HEK293 (cell line): ENCODE results near the gene OR4D11.

Experiments
- GLI2 ChIP-seq: fragments of 450-650 bp; formaldehyde crosslinking; IDR thresholded peaks from 2 replicates; pipeline ENCODE4; 2017; ENCODE audit warnings: missing biosample characterization, missing genetic modification characterization, low read depth, borderline replicate concordance
- SP3 ChIP-seq: fragments of 450-650 bp; formaldehyde crosslinking; IDR thresholded peaks from 2 replicates; pipeline ENCODE4 v1.5.1; 2016; ENCODE audit warnings: missing biosample characterization, missing genetic modification characterization
- ZBTB1 ChIP-seq: fragments of 450-650 bp; formaldehyde crosslinking; IDR thresholded peaks from 2 replicates; pipeline ENCODE4 v1.5.1; 2016; ENCODE audit warnings: missing biosample characterization, missing genetic modification characterization
- ZNF202 ChIP-seq: fragments of 450-650 bp; formaldehyde crosslinking; IDR thresholded peaks from 2 replicates; pipeline ENCODE4 v1.5.1; 2016; ENCODE audit warnings: missing biosample characterization, missing genetic modification characterization, borderline replicate concordance
- ZNF223 ChIP-seq: fragments of 450-650 bp; formaldehyde crosslinking; IDR thresholded peaks from 2 replicates; pipeline ENCODE4 v1.5.1; 2016; ENCODE audit warnings: missing biosample characterization, missing genetic modification characterization
- ZNF23 ChIP-seq: fragments of 450-650 bp; formaldehyde crosslinking; IDR thresholded peaks from 2 replicates; pipeline ENCODE4 v1.5.1; 2016; ENCODE audit warnings: missing biosample characterization, missing genetic modification characterization, borderline replicate concordance
- ZNF266 ChIP-seq: fragments of 450-650 bp; formaldehyde crosslinking; IDR thresholded peaks from 2 replicates; pipeline ENCODE4 v1.5.1; 2016; ENCODE audit warnings: missing biosample characterization, missing genetic modification characterization, low read depth
- ZNF335 ChIP-seq: fragments of 450-650 bp; formaldehyde crosslinking; conservative IDR thresholded peaks from 2 replicates; pipeline ENCODE4 v1.5.1; 2016; ENCODE audit warnings: missing biosample characterization, missing genetic modification characterization
- ZNF433 ChIP-seq: fragments of 450-650 bp; formaldehyde crosslinking; IDR thresholded peaks from 2 replicates; pipeline ENCODE4 v1.5.1; 2016; ENCODE audit warnings: missing biosample characterization, missing genetic modification characterization, low read depth
- ZNF514 ChIP-seq: fragments of 450-650 bp; formaldehyde crosslinking; IDR thresholded peaks from 2 replicates; pipeline ENCODE4 v1.5.1; 2016; ENCODE audit warnings: missing biosample characterization, missing genetic modification characterization
- ZNF585B ChIP-seq: fragments of 450-650 bp; formaldehyde crosslinking; IDR thresholded peaks from 2 replicates; pipeline ENCODE4 v1.5.1; 2016; ENCODE audit warnings: missing biosample characterization, missing genetic modification characterization
- ZNF621 ChIP-seq: fragments of 450-650 bp; formaldehyde crosslinking; IDR thresholded peaks from 2 replicates; pipeline ENCODE4 v1.5.1; 2017; ENCODE audit warnings: missing biosample characterization, missing genetic modification characterization
- ZNF623 ChIP-seq: fragments of 450-650 bp; formaldehyde crosslinking; IDR thresholded peaks from 2 replicates; pipeline ENCODE4 v1.5.1; 2016; ENCODE audit warnings: missing biosample characterization, missing genetic modification characterization
- ZNF660 ChIP-seq: fragments of 450-650 bp; IDR thresholded peaks from 2 replicates; pipeline ENCODE4 v1.5.1; 2018; ENCODE audit warnings: missing biosample characterization, mild to moderate bottlenecking, missing genetic modification characterization
- ZNF670 ChIP-seq: fragments of 450-650 bp; formaldehyde crosslinking; IDR thresholded peaks from 2 replicates; pipeline ENCODE4 v1.5.1; 2016; ENCODE audit warnings: missing biosample characterization, missing genetic modification characterization, low read depth
- ZNF701 ChIP-seq: fragments of 450-650 bp; formaldehyde crosslinking; IDR thresholded peaks from 2 replicates; pipeline ENCODE4 v1.5.1; 2016; ENCODE audit warnings: missing biosample characterization, missing genetic modification characterization
- ZNF747 ChIP-seq: fragments of 450-650 bp; formaldehyde crosslinking; IDR thresholded peaks from 2 replicates; pipeline ENCODE4 v1.5.1; 2016; ENCODE audit warnings: missing biosample characterization, missing genetic modification characterization
- ZXDB ChIP-seq: fragments of 450-650 bp; formaldehyde crosslinking; IDR thresholded peaks from 2 replicates; pipeline ENCODE4 v1.5.1; 2016; ENCODE audit warnings: missing biosample characterization, missing genetic modification characterization
- TF ChIP-seq, protein P1 (sequence below): fragments of 450-650 bp; formaldehyde crosslinking; IDR thresholded peaks from 2 replicates; pipeline ENCODE4 v1.5.1; 2016; ENCODE audit warnings: missing biosample characterization, missing genetic modification characterization
- TF ChIP-seq, protein P2 (sequence below): fragments of 450-650 bp; formaldehyde crosslinking; IDR thresholded peaks from 2 replicates; pipeline ENCODE4 v1.5.1; 2016; ENCODE audit warnings: missing biosample characterization, missing genetic modification characterization
- TF ChIP-seq, protein P3 (sequence below): fragments of 450-650 bp; formaldehyde crosslinking; IDR thresholded peaks from 2 replicates; pipeline ENCODE4 v1.5.1; 2016; ENCODE audit warnings: missing biosample characterization, missing genetic modification characterization
- TF ChIP-seq, protein P4 (sequence below): fragments of 450-650 bp; formaldehyde crosslinking; IDR thresholded peaks from 2 replicates; pipeline ENCODE4 v1.5.1; 2016; ENCODE audit warnings: missing biosample characterization, missing genetic modification characterization
- TF ChIP-seq, protein P5 (sequence below): fragments of 450-650 bp; formaldehyde crosslinking; IDR thresholded peaks from 2 replicates; pipeline ENCODE4 v1.5.1; 2016; ENCODE audit warnings: missing biosample characterization, missing genetic modification characterization
- TF ChIP-seq, protein P6 (sequence below): fragments of 450-650 bp; formaldehyde crosslinking; IDR thresholded peaks from 2 replicates; pipeline ENCODE4 v1.5.1; 2016; ENCODE audit warnings: missing biosample characterization, missing genetic modification characterization
- TF ChIP-seq, protein P7 (sequence below): fragments of 450-650 bp; formaldehyde crosslinking; IDR thresholded peaks from 2 replicates; pipeline ENCODE4 v1.5.1; 2016; ENCODE audit warnings: missing biosample characterization, missing genetic modification characterization

Gene OR4D11

DNA sequence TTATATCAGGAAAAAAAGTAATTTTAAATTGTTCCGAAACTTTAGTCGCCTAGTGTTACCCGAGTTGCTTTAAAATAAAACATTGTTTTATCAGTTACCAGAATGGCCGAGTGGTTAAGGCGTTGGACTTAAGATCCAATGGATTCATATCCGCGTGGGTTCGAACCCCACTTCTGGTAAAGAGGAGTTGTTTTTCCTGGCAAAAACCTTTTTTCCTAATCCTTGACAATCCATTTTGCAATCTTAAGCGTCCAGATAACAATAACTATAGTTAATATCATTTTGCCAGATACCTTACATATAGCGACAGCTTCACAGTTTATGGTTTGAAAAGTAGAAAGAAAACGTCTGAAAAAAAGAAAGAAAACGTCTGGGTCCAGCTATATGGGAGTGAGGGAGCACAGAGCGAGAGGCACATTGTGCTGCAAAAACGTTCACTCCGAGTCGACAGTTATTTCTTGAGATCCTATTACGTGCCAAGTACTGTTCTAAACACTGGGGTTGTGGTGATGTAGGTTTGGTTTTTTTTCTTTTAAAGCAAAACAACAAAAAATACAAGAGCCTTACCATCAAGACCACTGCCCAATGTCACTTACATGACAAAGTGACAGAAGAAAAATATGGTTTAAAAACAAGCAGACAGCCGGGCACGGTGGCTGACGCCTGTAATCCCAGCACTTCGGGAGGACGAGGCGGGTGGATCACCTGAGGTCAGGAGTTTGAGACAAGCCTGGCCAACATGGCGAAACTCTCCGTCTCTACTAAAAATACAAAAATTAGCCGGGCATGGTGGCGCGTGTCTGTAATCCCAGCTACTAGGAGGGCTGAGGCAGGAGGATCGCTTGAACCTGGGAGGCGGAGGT, 48.5 kb downstream of the OR4D11 start (continued):
- TF ChIP-seq, protein P1, sequence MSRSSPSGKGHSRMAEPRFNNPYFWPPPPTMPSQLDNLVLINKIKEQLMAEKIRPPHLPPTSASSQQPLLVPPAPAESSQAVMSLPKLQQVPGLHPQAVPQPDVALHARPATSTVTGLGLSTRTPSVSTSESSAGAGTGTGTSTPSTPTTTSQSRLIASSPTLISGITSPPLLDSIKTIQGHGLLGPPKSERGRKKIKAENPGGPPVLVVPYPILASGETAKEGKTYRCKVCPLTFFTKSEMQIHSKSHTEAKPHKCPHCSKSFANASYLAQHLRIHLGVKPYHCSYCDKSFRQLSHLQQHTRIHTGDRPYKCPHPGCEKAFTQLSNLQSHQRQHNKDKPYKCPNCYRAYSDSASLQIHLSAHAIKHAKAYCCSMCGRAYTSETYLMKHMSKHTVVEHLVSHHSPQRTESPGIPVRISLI (tag by site-specific recombination), result 0 out of 2 replicates have a peak, but pooled peaks have one; percentile 30
- no peak for TF ChIP-seq ZNF670 (tag by site-specific recombination)
- TF ChIP-seq, protein P2, sequence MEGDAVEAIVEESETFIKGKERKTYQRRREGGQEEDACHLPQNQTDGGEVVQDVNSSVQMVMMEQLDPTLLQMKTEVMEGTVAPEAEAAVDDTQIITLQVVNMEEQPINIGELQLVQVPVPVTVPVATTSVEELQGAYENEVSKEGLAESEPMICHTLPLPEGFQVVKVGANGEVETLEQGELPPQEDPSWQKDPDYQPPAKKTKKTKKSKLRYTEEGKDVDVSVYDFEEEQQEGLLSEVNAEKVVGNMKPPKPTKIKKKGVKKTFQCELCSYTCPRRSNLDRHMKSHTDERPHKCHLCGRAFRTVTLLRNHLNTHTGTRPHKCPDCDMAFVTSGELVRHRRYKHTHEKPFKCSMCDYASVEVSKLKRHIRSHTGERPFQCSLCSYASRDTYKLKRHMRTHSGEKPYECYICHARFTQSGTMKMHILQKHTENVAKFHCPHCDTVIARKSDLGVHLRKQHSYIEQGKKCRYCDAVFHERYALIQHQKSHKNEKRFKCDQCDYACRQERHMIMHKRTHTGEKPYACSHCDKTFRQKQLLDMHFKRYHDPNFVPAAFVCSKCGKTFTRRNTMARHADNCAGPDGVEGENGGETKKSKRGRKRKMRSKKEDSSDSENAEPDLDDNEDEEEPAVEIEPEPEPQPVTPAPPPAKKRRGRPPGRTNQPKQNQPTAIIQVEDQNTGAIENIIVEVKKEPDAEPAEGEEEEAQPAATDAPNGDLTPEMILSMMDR (tag by site-specific recombination), result no peak
- no peak for TF ChIP-seq ZNF266
- no peak for TF ChIP-seq ZNF623 (tag by site-specific recombination)
- no peak for TF ChIP-seq ZBTB1
- TF ChIP-seq ZNF585B (tag by site-specific recombination), result no peak
- TF ChIP-seq GLI2 (tag by site-specific recombination), result no peak
- no peak for TF ChIP-seq ZNF514 (tag by site-specific recombination)
- no peak for TF ChIP-seq ZNF433 (tag by site-specific recombination)
- no peak for TF ChIP-seq ZNF701 (tag by site-specific recombination)
- TF ChIP-seq, protein P3, sequence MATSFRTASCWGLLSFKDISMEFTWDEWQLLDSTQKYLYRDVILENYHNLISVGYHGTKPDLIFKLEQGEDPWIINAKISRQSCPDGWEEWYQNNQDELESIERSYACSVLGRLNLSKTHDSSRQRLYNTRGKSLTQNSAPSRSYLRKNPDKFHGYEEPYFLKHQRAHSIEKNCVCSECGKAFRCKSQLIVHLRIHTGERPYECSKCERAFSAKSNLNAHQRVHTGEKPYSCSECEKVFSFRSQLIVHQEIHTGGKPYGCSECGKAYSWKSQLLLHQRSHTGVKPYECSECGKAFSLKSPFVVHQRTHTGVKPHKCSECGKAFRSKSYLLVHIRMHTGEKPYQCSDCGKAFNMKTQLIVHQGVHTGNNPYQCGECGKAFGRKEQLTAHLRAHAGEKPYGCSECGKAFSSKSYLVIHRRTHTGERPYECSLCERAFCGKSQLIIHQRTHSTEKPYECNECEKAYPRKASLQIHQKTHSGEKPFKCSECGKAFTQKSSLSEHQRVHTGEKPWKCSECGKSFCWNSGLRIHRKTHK (tag by site-specific recombination), result no peak
- no peak for TF ChIP-seq SP3 (tag by site-specific recombination)
- no peak for TF ChIP-seq ZNF747 (tag by site-specific recombination)
- TF ChIP-seq ZNF202 (tag by site-specific recombination), result no peak
- TF ChIP-seq, protein P4, sequence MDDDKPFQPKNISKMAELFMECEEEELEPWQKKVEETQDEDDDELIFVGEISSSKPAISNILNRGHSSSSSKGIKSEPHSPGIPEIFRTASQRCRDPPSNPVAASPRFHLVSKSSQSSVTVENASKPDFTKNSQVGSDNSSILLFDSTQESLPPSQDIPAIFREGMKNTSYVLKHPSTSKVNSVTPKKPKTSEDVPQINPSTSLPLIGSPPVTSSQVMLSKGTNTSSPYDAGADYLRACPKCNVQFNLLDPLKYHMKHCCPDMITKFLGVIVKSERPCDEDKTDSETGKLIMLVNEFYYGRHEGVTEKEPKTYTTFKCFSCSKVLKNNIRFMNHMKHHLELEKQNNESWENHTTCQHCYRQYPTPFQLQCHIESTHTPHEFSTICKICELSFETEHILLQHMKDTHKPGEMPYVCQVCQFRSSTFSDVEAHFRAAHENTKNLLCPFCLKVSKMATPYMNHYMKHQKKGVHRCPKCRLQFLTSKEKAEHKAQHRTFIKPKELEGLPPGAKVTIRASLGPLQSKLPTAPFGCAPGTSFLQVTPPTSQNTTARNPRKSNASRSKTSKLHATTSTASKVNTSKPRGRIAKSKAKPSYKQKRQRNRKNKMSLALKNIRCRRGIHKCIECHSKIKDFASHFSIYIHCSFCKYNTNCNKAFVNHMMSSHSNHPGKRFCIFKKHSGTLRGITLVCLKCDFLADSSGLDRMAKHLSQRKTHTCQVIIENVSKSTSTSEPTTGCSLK (tag by site-specific recombination), result no peak
- TF ChIP-seq ZNF660 (tag by site-specific recombination), result peak; percentile 15; the same call in 1 of the 2 replicates
- TF ChIP-seq ZNF223 (tag by site-specific recombination), result no peak
- TF ChIP-seq, protein P5, sequence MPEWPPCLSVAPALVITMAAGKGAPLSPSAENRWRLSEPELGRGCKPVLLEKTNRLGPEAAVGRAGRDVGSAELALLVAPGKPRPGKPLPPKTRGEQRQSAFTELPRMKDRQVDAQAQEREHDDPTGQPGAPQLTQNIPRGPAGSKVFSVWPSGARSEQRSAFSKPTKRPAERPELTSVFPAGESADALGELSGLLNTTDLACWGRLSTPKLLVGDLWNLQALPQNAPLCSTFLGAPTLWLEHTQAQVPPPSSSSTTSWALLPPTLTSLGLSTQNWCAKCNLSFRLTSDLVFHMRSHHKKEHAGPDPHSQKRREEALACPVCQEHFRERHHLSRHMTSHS, result no peak
- peak; percentile 82 for TF ChIP-seq ZNF335 (tag by site-specific recombination)
- TF ChIP-seq ZNF621 (tag by site-specific recombination), result no peak
- TF ChIP-seq, protein P6, sequence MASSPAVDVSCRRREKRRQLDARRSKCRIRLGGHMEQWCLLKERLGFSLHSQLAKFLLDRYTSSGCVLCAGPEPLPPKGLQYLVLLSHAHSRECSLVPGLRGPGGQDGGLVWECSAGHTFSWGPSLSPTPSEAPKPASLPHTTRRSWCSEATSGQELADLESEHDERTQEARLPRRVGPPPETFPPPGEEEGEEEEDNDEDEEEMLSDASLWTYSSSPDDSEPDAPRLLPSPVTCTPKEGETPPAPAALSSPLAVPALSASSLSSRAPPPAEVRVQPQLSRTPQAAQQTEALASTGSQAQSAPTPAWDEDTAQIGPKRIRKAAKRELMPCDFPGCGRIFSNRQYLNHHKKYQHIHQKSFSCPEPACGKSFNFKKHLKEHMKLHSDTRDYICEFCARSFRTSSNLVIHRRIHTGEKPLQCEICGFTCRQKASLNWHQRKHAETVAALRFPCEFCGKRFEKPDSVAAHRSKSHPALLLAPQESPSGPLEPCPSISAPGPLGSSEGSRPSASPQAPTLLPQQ (tag by site-specific recombination), result no peak
- TF ChIP-seq, protein P7, sequence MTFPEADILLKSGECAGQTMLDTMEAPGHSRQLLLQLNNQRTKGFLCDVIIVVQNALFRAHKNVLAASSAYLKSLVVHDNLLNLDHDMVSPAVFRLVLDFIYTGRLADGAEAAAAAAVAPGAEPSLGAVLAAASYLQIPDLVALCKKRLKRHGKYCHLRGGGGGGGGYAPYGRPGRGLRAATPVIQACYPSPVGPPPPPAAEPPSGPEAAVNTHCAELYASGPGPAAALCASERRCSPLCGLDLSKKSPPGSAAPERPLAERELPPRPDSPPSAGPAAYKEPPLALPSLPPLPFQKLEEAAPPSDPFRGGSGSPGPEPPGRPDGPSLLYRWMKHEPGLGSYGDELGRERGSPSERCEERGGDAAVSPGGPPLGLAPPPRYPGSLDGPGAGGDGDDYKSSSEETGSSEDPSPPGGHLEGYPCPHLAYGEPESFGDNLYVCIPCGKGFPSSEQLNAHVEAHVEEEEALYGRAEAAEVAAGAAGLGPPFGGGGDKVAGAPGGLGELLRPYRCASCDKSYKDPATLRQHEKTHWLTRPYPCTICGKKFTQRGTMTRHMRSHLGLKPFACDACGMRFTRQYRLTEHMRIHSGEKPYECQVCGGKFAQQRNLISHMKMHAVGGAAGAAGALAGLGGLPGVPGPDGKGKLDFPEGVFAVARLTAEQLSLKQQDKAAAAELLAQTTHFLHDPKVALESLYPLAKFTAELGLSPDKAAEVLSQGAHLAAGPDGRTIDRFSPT (tag by site-specific recombination), result no peak
- 0 out of 2 replicates have a peak, but pooled peaks have one; percentile 11 for TF ChIP-seq ZXDB
- no peak for TF ChIP-seq ZNF23 (tag by site-specific recombination)
